ENCODE results near the gene AFF3. TPM values are rescaled to one million over a fixed set of nuclear protein-coding genes. Genes with fewer than 3 reads are reported as not detected.
"Not testable (repeated sequence)": the region's sequence is repeated elsewhere in the genome, so short reads cannot be mapped to it uniquely, and the experiment has no call there.

The AFF3 gene
- total RNA-seq, 5 donors from 2014 or later (not counting 1 experiment from before 2014, with no cell fraction given): 9.9 to 23.5 (median 11.5) TPM

DNA sequence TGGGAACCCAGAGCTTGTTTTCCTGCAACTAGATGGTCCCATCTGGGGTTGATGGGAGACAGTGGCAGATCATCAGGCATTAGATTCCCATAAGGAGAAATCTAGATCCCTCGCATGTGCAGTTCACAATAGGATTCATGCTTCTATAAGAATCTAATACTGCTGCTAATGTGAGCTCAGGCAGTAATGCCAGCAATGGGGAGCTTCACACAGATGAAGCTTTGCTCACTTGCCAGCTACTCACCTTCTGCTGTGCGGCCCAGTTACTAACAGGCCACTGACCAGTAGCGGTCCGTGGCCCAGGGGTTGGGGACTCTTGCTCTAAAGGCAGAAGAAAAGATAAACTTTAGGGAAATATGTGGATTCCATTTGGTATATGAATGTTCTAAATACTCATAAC, 192.9 kb downstream of the AFF3 start:
- peaks cover 0 to 3% of the 10 kb centered on the region in 2 donors for H3K36me3 ChIP-seq (ENCODE audit: control insufficient read depth in 2 of 2, extremely low read depth in 1 of 2, insufficient read depth in 1 of 2, low read length in 1 of 2)

DNA sequence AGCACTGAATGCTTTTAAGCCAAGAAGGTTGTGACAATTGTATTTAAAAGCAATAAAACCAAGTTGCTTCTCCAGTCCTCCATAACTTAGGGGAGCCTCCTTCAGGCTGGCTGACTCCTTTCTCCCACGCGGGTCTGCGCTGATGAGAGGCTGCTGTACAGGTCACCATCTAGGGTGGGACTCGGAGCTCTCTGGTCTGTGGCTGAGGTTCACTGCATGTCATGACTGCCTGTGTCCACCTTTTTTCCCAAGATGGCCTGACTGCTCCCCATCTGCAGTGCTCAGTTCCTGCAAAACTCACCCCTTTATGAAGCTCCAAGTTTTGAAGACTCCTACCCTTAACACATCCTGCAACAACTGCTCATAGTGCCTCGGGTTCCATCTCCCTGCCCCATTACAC, 194.4 kb downstream of the AFF3 start:
- DNase-seq (no peak), ATAC-seq (replicated peaks in 1 of 4) (peak in 1 of 4 experiments; percentile 7)
- Mint-ChIP-seq H3K36me3 (peaks cover 10% of the 10 kb centered on the region), H3K9me3 (no peaks in the 10 kb centered on the region), H3K27me3 (no peaks in the 10 kb centered on the region), H3K4me3 (no peak overlapping the region), H3K27ac (no peak overlapping the region), H3K4me1 (no peaks in the 10 kb centered on the region)
- H3K36me3 ChIP-seq (ENCODE audit: control insufficient read depth in 2 of 2, extremely low read depth in 1 of 2, insufficient read depth in 1 of 2, low read length in 1 of 2): peaks cover 0 to 2% of the 10 kb centered on the region in 2 donors
- H3K4me1 ChIP-seq (ENCODE audit: control insufficient read depth in 1 of 2, extremely low read depth in 1 of 2, insufficient read depth in 2 of 2, low read length in 2 of 2): no peaks in the 10 kb centered on the region
- H3K4me3 ChIP-seq (ENCODE audit: control insufficient read depth in 1 of 2, extremely low read depth in 1 of 2, low read length in 1 of 2): no peak overlapping the region
- no peak overlapping the region for H3K27ac ChIP-seq (ENCODE audit: low read length)
- ChIA-PET CTCF (no interaction called here), POLR2A (no interaction called here)
- H3K27me3 ChIP-seq (replicated peaks in 1 of 2; ENCODE audit: control insufficient read depth in 2 of 2, extremely low read depth in 1 of 2, insufficient read depth in 2 of 2, low read length in 1 of 2): no peaks in the 10 kb centered on the region
- H3K9me3 ChIP-seq: no peaks in the 10 kb centered on the region
- WGBS (ENCODE audit: insufficient coverage): 96% methylated on average over 4 of the region's 5 CpGs

More for the DNA sequence above, 192.9 kb downstream of the AFF3 start:
- ATAC-seq (replicated peaks in 1 of 4) (no peak), DNase-seq (no peak)
- H3K4me3 ChIP-seq (ENCODE audit: control insufficient read depth in 1 of 2, extremely low read depth in 1 of 2, low read length in 1 of 2): no peak overlapping the region
- H3K4me3 Mint-ChIP-seq: no peak overlapping the region
- no peak overlapping the region for H3K27ac Mint-ChIP-seq
- 100% methylated on average over 2 of the region's 4 CpGs for WGBS (ENCODE audit: insufficient coverage)
- no peaks in the 10 kb centered on the region for H3K27me3 Mint-ChIP-seq
- CTCF ChIA-PET: no interaction called here
- H3K4me1 ChIP-seq (ENCODE audit: control insufficient read depth in 1 of 2, extremely low read depth in 1 of 2, insufficient read depth in 2 of 2, low read length in 2 of 2): no peaks in the 10 kb centered on the region
- H3K9me3 ChIP-seq: no peaks in the 10 kb centered on the region
- H3K27me3 ChIP-seq (replicated peaks in 1 of 2; ENCODE audit: control insufficient read depth in 2 of 2, extremely low read depth in 1 of 2, insufficient read depth in 2 of 2, low read length in 1 of 2): no peaks in the 10 kb centered on the region
- H3K36me3 Mint-ChIP-seq: peaks cover 13% of the 10 kb centered on the region
- POLR2A ChIA-PET: interaction anchor here in 1 of 2 donors (0.6 kb wide), 1 partner anchor 155 kb away, joined by 3 read pairs; no protein-coding TSS in a partner anchor
- H3K9me3 Mint-ChIP-seq: no peaks in the 10 kb centered on the region
- no peaks in the 10 kb centered on the region for H3K4me1 Mint-ChIP-seq
- H3K27ac ChIP-seq (ENCODE audit: low read length): no peak overlapping the region

DNA sequence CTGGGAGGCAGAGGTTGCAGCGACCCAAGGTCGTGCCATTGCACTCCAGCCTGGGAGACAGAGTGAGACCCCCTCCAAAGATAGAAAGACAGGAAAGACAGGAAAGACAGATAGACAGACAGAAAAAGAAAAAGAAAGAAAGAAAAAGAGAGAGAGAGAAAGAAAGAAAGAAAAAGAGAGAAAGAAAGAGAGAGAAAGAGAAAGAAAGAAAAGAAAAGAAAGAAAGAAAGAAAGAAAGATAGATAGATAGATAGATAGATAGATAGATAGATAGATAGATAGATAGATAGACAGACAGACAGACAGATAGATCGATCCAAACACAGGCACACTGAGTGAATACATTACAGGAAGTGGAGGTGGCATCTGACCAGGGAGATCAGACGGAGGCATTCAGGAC, 195.0 kb downstream of the AFF3 start:
- CTCF ChIA-PET; ATAC-seq (replicated peaks in 1 of 4); POLR2A ChIA-PET; H3K9me3 Mint-ChIP-seq; H3K4me1 ChIP-seq (ENCODE audit: control insufficient read depth in 1 of 2, extremely low read depth in 1 of 2, insufficient read depth in 2 of 2, low read length in 2 of 2); DNase-seq; H3K27me3 Mint-ChIP-seq; H3K9me3 ChIP-seq; H3K4me1 Mint-ChIP-seq; H3K36me3 ChIP-seq (ENCODE audit: control insufficient read depth in 2 of 2, extremely low read depth in 1 of 2, insufficient read depth in 1 of 2, low read length in 1 of 2); H3K4me3 ChIP-seq (ENCODE audit: control insufficient read depth in 1 of 2, extremely low read depth in 1 of 2, low read length in 1 of 2); H3K36me3 Mint-ChIP-seq; H3K27me3 ChIP-seq (replicated peaks in 1 of 2; ENCODE audit: control insufficient read depth in 2 of 2, extremely low read depth in 1 of 2, insufficient read depth in 2 of 2, low read length in 1 of 2); H3K4me3 Mint-ChIP-seq; H3K27ac ChIP-seq (ENCODE audit: low read length): not testable (repeated sequence)
- peak overlapping the region in 1 of 2 donors; percentile 17 for H3K27ac Mint-ChIP-seq
- WGBS (ENCODE audit: insufficient coverage): 80% methylated on average over 2 of the region's 4 CpGs

DNA sequence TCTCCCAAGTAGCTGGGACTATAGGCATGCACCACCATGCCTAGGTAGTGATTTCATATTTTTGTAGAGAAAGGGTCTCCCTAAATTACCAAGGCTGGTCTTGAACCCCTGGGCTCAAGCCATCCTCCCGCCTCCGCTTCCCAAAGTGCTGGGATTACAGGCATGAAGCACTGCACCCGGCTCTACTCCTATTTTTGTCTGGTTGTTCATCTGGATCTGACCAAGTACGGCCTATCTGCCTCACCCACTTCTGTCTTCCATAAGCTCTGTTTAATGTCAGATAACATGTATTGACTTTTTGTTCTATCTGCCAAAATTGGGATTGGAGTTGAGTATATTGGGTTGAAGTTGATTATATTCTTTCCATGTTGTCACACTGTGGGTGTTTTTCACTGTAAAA, 198.4 kb downstream of the AFF3 start:
- H3K36me3 ChIP-seq (ENCODE audit: control insufficient read depth in 2 of 2, extremely low read depth in 1 of 2, insufficient read depth in 1 of 2, low read length in 1 of 2): peaks cover 0 to 3% of the 10 kb centered on the region in 2 donors
- CTCF ChIA-PET: no interaction called here

DNA sequence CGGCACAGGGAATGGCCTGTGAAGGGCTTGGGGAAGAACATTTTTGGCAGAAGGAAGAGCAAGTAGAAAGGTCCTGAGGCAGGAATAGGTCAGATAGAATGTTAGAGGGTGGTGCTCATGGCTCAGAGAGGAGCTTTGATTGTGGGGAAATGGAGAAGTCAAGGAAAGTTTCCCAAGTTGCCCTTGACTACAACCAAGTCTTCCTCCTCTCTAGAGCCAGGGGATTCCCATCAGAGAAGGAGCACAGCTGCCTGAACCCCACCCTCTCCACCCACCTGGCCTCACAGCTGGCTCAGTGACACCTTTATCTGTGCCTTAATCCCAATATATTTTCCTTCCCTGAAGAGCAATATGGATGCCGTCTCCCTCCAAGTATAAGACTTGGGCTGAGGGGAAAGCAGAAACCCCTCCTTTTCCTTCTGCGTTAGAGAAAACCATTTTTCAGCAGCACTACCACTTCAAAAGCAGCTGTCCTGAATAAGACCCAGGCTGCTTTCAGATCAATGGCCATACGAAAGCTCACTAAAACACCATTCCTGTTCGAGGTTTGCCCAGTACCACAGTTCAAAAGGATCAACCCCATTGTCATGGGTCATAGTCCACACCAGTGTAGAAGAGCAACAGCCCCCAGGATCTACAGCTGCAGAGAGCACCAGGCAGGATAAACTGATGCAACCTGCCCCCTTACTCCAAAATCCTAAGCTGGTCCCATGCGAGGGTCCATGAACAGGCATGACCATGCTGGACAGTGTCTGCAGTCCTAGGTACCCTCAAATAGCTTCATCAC, 199.6 kb downstream of the AFF3 start:
- Histone ChIP-seq H3K4me1 (ENCODE audit: control insufficient read depth in 1 of 2, extremely low read depth in 1 of 2, insufficient read depth in 2 of 2, low read length in 2 of 2) (no peaks in the 10 kb centered on the region), H3K27ac (ENCODE audit: low read length) (no peak overlapping the region), H3K9me3 (no peaks in the 10 kb centered on the region), H3K27me3 (replicated peaks in 1 of 2; ENCODE audit: control insufficient read depth in 2 of 2, extremely low read depth in 1 of 2, insufficient read depth in 2 of 2, low read length in 1 of 2) (no peaks in the 10 kb centered on the region), H3K4me3 (ENCODE audit: control insufficient read depth in 1 of 2, extremely low read depth in 1 of 2, low read length in 1 of 2) (no peak overlapping the region), H3K36me3 (ENCODE audit: control insufficient read depth in 2 of 2, extremely low read depth in 1 of 2, insufficient read depth in 1 of 2, low read length in 1 of 2) (peaks cover 0 to 3% of the 10 kb centered on the region in 2 donors)
- WGBS (ENCODE audit: insufficient coverage): 98% methylated on average over 5 of the region's 6 CpGs
- Mint-ChIP-seq H3K4me3 (no peak overlapping the region), H3K27me3 (no peaks in the 10 kb centered on the region), H3K9me3 (no peaks in the 10 kb centered on the region), H3K4me1 (no peaks in the 10 kb centered on the region), H3K27ac (no peak overlapping the region), H3K36me3 (peaks cover 3% of the 10 kb centered on the region)
- ATAC-seq (replicated peaks in 1 of 4): no peak
- CTCF ChIA-PET: no interaction called here
- no peak for DNase-seq
- POLR2A ChIA-PET: no interaction called here

More for the DNA sequence above, 198.4 kb downstream of the AFF3 start:
- no peak overlapping the region for H3K27ac Mint-ChIP-seq
- Histone ChIP-seq H3K4me3 (ENCODE audit: control insufficient read depth in 1 of 2, extremely low read depth in 1 of 2, low read length in 1 of 2) (no peak overlapping the region), H3K4me1 (ENCODE audit: control insufficient read depth in 1 of 2, extremely low read depth in 1 of 2, insufficient read depth in 2 of 2, low read length in 2 of 2) (no peaks in the 10 kb centered on the region), H3K9me3 (no peaks in the 10 kb centered on the region), H3K27me3 (replicated peaks in 1 of 2; ENCODE audit: control insufficient read depth in 2 of 2, extremely low read depth in 1 of 2, insufficient read depth in 2 of 2, low read length in 1 of 2) (no peaks in the 10 kb centered on the region), H3K27ac (ENCODE audit: low read length) (no peak overlapping the region)
- H3K4me1 Mint-ChIP-seq: no peaks in the 10 kb centered on the region
- ATAC-seq (replicated peaks in 1 of 4): no peak
- 97% methylated on average over 3 of the region's 4 CpGs for WGBS (ENCODE audit: insufficient coverage)
- DNase-seq: no peak
- no peak overlapping the region for H3K4me3 Mint-ChIP-seq
- POLR2A ChIA-PET: no interaction called here
- no peaks in the 10 kb centered on the region for H3K9me3 Mint-ChIP-seq
- H3K36me3 Mint-ChIP-seq: peaks cover 10% of the 10 kb centered on the region
- H3K27me3 Mint-ChIP-seq: no peaks in the 10 kb centered on the region

DNA sequence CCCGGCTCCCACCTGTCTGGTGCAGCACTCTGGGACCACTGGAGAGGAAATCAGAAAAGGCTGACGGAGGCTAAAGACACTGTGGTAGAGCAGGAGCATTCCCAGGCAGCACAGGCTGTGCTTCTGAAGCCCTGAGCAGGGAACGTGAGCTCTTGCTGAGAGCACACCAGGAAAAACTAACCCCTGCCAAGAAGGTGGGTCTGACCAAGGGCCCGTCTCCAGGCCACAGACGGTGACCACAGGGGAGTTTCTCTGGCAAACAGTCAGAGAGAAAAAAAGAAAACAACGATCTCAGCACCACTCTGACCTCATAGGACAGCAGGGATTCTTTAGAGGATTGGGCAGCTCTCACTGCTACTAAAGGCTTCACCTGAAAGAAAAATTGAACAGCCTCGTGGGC, 201.4 kb downstream of the AFF3 start:
- ChIA-PET POLR2A (no interaction called here), CTCF (no interaction called here)
- Mint-ChIP-seq H3K27me3 (no peaks in the 10 kb centered on the region), H3K27ac (no peak overlapping the region), H3K4me3 (no peak overlapping the region), H3K9me3 (no peaks in the 10 kb centered on the region), H3K36me3 (peaks cover 5% of the 10 kb centered on the region), H3K4me1 (no peaks in the 10 kb centered on the region)
- 80% methylated on average over 2 of the region's 7 CpGs for WGBS (ENCODE audit: insufficient coverage)
- no peak for DNase-seq
- Histone ChIP-seq H3K27ac (ENCODE audit: low read length) (no peak overlapping the region), H3K4me3 (ENCODE audit: control insufficient read depth in 1 of 2, extremely low read depth in 1 of 2, low read length in 1 of 2) (no peak overlapping the region), H3K9me3 (no peaks in the 10 kb centered on the region), H3K27me3 (replicated peaks in 1 of 2; ENCODE audit: control insufficient read depth in 2 of 2, extremely low read depth in 1 of 2, insufficient read depth in 2 of 2, low read length in 1 of 2) (no peaks in the 10 kb centered on the region), H3K36me3 (ENCODE audit: control insufficient read depth in 2 of 2, extremely low read depth in 1 of 2, insufficient read depth in 1 of 2, low read length in 1 of 2) (peaks cover 0 to 5% of the 10 kb centered on the region in 2 donors), H3K4me1 (ENCODE audit: control insufficient read depth in 1 of 2, extremely low read depth in 1 of 2, insufficient read depth in 2 of 2, low read length in 2 of 2) (no peaks in the 10 kb centered on the region)
- ATAC-seq (replicated peaks in 1 of 4): no peak

Measured in T-cell (primary cell).